HepG2 (cell line): Measurements from ENCODE around the gene FCER1A. TPM values are rescaled to one million over a fixed set of nuclear protein-coding genes. Genes with fewer than 3 reads are reported as not detected.

ENCODE experiments used
- ATAC-seq: fragments of 200-7000 bp; cut with Tn5 transposase; 3 replicates; pipeline ENCODE4 v1.9.1; 2020; ENCODE audit warnings: mild to moderate bottlenecking, moderate library complexity
- BruUV-seq: library from RNA; stranded (reverse); fragments of 400-500 nt; replicated peaks from 2 replicates; lab custom pipeline; 2021; lab: Mats Ljungman, UMichigan
- CTCF ChIA-PET: fragments of 300-600 bp; formaldehyde crosslinking; extraction: SDS; loops from one replicate; lab custom pipeline; 2021; ENCODE audit warnings: low total read pairs, inconsistent platforms, low intra/inter-chr PET ratio; lab: Yijun Ruan, JAX
- POLR2A ChIA-PET: fragments of 350-600 bp; sonication (Branson Sonifier 250); formaldehyde crosslinking; loops from one replicate; lab custom pipeline; 2020; ENCODE audit warnings: antibody characterized with exemption, inconsistent platforms; lab: Yijun Ruan, JAX
- DNase-seq: peaks from one replicate; pipeline ENCODE4 v3.0.0-alpha.2; 2015; ENCODE audit warnings: low spot score
- FAIRE-seq: peaks from 3 replicates; lab custom pipeline; 2011; peaks lifted over from hg19 to GRCh38; lab: Jason Lieb, UNC
- H2AFZ ChIP-seq: one replicate; pipeline ENCODE4 v1.6.1; 2011; ENCODE audit warnings: low read length, inconsistent platforms
- H3K27ac ChIP-seq: fragments of 300-600 bp; 3 replicates; pipeline ENCODE4 v1.8.0; 2011; ENCODE audit warnings: mixed run types, mild to moderate bottlenecking, mixed read lengths, low read length, inconsistent platforms; ENCODE audit not compliant: insufficient read depth; ENCODE audit errors: extremely low read length
- H3K27me3 ChIP-seq, 2 experiments: fragments of 200-600 bp in 1 of 2; 2 replicates in 1 of 2; 3 replicates in 1 of 2; pipeline versions ENCODE4 v1.6.0 to v1.8.0; 2011; ENCODE audit warnings: low read length in 2 of 2, mild to moderate bottlenecking in 2 of 2, moderate library complexity in 2 of 2, inconsistent platforms in 1 of 2; ENCODE audit not compliant: insufficient read depth in 2 of 2, control insufficient read depth in 1 of 2
- H3K36me3 ChIP-seq, 2 experiments: fragments of 200-600 bp in 1 of 2; replicated peaks in 1 of 2; 2 replicates in 1 of 2; 3 replicates in 1 of 2; pipeline versions ENCODE4 v1.5.1 to v1.8.0; 2011; ENCODE audit warnings: low read length in 2 of 2, inconsistent platforms in 1 of 2; ENCODE audit not compliant: insufficient read depth in 2 of 2, control insufficient read depth in 1 of 2
- H3K4me1 ChIP-seq: 2 replicates; pipeline ENCODE4 v1.5.1; 2012; ENCODE audit warnings: low read length, inconsistent platforms; ENCODE audit not compliant: insufficient read depth
- H3K4me2 ChIP-seq: 2 replicates; pipeline ENCODE4 v1.6.0; 2011; ENCODE audit warnings: low read depth, low read length, inconsistent platforms
- H3K4me3 ChIP-seq, 3 experiments: fragments of 200-600 bp in 1 of 3; sonication (generic), shearing (Covaris generic) in 1 of 3; replicated peaks in 1 of 3; 2 replicates each; pipeline ENCODE4 v1.5.1; 2011 to 2016; ENCODE audit warnings: low read length in 3 of 3, inconsistent platforms in 2 of 3, low read depth in 2 of 3, mild to moderate bottlenecking in 2 of 3, control low read depth in 1 of 3, mixed read lengths in 1 of 3; ENCODE audit not compliant: insufficient read depth in 1 of 3
- H3K79me2 ChIP-seq: one replicate; pipeline ENCODE4 v1.6.1; 2011; ENCODE audit warnings: low read length, inconsistent platforms; ENCODE audit not compliant: insufficient read depth
- H3K9ac ChIP-seq: 2 replicates; pipeline ENCODE4 v1.6.0; 2011; ENCODE audit warnings: mild to moderate bottlenecking, low read depth, low read length, inconsistent platforms; ENCODE audit not compliant: insufficient read depth
- H3K9me3 ChIP-seq: 2 replicates; pipeline ENCODE4 v1.5.1; 2012; ENCODE audit warnings: mild to moderate bottlenecking, low read length
- H4K20me1 ChIP-seq: 2 replicates; pipeline ENCODE4 v1.6.0; 2011; ENCODE audit warnings: inconsistent platforms, mild to moderate bottlenecking, low read length, moderate library complexity; ENCODE audit not compliant: insufficient read depth
- ARHGAP35 ChIP-seq: sonication (generic); formaldehyde crosslinking; IDR thresholded peaks from 2 replicates; pipeline ENCODE4 v1.9.0; 2022; ENCODE audit warnings: mild to moderate bottlenecking, inconsistent platforms, moderate library complexity, missing genetic modification reagents, borderline replicate concordance
- CCAR2 ChIP-seq: fragments of 200-400 bp; formaldehyde crosslinking; optimal IDR thresholded peaks from 2 replicates; pipeline ENCODE3; 2018; ENCODE audit warnings: low read depth, mild to moderate bottlenecking, low read length, moderate library complexity
- DPF2 ChIP-seq: sonication (generic); formaldehyde crosslinking; IDR thresholded peaks from 2 replicates; pipeline ENCODE4 v1.4.0; 2020; ENCODE audit warnings: mild to moderate bottlenecking, low read depth, missing genetic modification reagents, borderline replicate concordance
- HDAC1 ChIP-seq: sonication (generic); formaldehyde crosslinking; IDR thresholded peaks from 2 replicates; pipeline ENCODE4 v1.5.1; 2020; ENCODE audit warnings: mild to moderate bottlenecking, missing genetic modification reagents
- HMGXB4 ChIP-seq, 2 experiments: sonication (generic) in 1 of 2; formaldehyde crosslinking in 1 of 2; IDR thresholded peaks; 2 replicates each; pipeline versions ENCODE4 v1.4.0 to v1.6.1; 2018 to 2020; ENCODE audit warnings: missing genetic modification reagents in 2 of 2, borderline replicate concordance in 1 of 2, low read depth in 1 of 2, mild to moderate bottlenecking in 1 of 2, missing biosample characterization in 1 of 2
- REPIN1 ChIP-seq: sonication (generic); formaldehyde crosslinking; IDR thresholded peaks from 2 replicates; pipeline ENCODE4 v1.8.0; 2022; ENCODE audit warnings: missing genetic modification reagents, low read depth, mild to moderate bottlenecking, borderline replicate concordance
- REXO4 ChIP-seq: sonication (generic); formaldehyde crosslinking; IDR thresholded peaks from 2 replicates; pipeline ENCODE4 v1.8.0; 2022; ENCODE audit warnings: missing genetic modification reagents, mild to moderate bottlenecking, borderline replicate concordance
- ZBTB14 ChIP-seq: sonication (generic); formaldehyde crosslinking; IDR thresholded peaks from 2 replicates; pipeline ENCODE4 v1.4.0; 2020; ENCODE audit warnings: missing genetic modification reagents
- ZBTB25 ChIP-seq: IDR thresholded peaks from 2 replicates; pipeline ENCODE4 v1.6.1; 2018; ENCODE audit warnings: missing genetic modification reagents
- ZBTB44 ChIP-seq: sonication (generic); formaldehyde crosslinking; IDR thresholded peaks from 2 replicates; pipeline ENCODE4 v1.4.0; 2020; ENCODE audit warnings: missing genetic modification reagents
- ZHX1 ChIP-seq: sonication (generic); formaldehyde crosslinking; IDR thresholded peaks from 2 replicates; pipeline ENCODE4 v1.8.1; 2022; ENCODE audit warnings: low read depth, mild to moderate bottlenecking, missing genetic modification reagents
- ZNF207 ChIP-seq: fragments of 450-650 bp; IDR thresholded peaks from 2 replicates; pipeline ENCODE4 v1.6.1; 2016; ENCODE audit warnings: antibody characterized with exemption, borderline replicate concordance
- ZNF549 ChIP-seq: sonication (generic); formaldehyde crosslinking; IDR thresholded peaks from 2 replicates; pipeline ENCODE4 v1.5.0; 2020; ENCODE audit warnings: missing genetic modification reagents
- ZNF775 ChIP-seq: sonication (generic); formaldehyde crosslinking; IDR thresholded peaks from 2 replicates; pipeline ENCODE4 v1.4.0; 2020; ENCODE audit warnings: missing genetic modification reagents, mild to moderate bottlenecking, moderate library complexity, borderline replicate concordance
- WGBS: methylation state at CpG from one replicate; pipeline ENCODE4 v1.1.6; 2017; ENCODE audit warnings: low lambda C conversion rate; 5-methylcytosine and 5-hydroxymethylcytosine counted together
- in situ Hi-C: cut with HindIII; loops from 2 replicates; pipeline ENCODE4 v1.10.0; 2017; ENCODE audit warnings: low pct_unique_long_range_greater_than_20kb; ENCODE audit not compliant: extremely low pct_ligation_motif_present
- intact Hi-C: fragments of 100-400 bp; cut with micrococcal nuclease; formaldehyde crosslinking; loops from one replicate; pipeline ENCODE4 v1.10.0; 2022; ENCODE audit not compliant: unreplicated experiment
- polyA plus RNA-seq, 8 experiments: library from polyadenylated mRNA; depleted of rRNA in 3 of 8; stranded (reverse) in 7 of 8; unstranded in 1 of 8; fragments of >200 nt; fragmentation: Illumina TruSeq in 4 of 8; extraction: Trizol in 4 of 8; gene quantifications; 2 replicates each; pipeline versions ENCODE4 v1.2.1 to v1.2.3, GENCODE V29; 2011 to 2016; ENCODE audit warnings: low read depth in 4 of 8, missing spikeins in 1 of 8, mixed read lengths in 1 of 8; ENCODE audit not compliant: insufficient read depth in 1 of 8
- total RNA-seq, 5 experiments: library from RNA; depleted of rRNA; stranded (reverse); fragments of >200 nt; fragmentation: Illumina TruSeq; extraction: Trizol; gene quantifications; 2 replicates each; pipeline ENCODE4 v1.2.3, GENCODE V29; 2016; ENCODE audit warnings: low read depth in 1 of 5

The FCER1A gene
- total and polyA plus RNA-seq, 2 of the 13 experiments (the other 11 are each of a cell fraction or from before 2014, with no cell fraction given) = not detected

GRCh38 chr1:159338018-159338417 lies 35.9 kb downstream of the FCER1A start (continued):
- no peak for TF ChIP-seq ZHX1
- TF ChIP-seq DPF2 (CRISPR knock-in tag) = no peak
- TF ChIP-seq REXO4 (CRISPR knock-in tag) = no peak
- TF ChIP-seq REPIN1 (CRISPR knock-in tag) = no peak
- TF ChIP-seq ZBTB14 (CRISPR knock-in tag) = no peak
- no peak for TF ChIP-seq ARHGAP35 (CRISPR knock-in tag)

- Histone ChIP-seq H3K36me3 (no peaks in the 10 kb centered on the region), H3K4me2 (no peak overlapping the region), H3K4me3 (no peak overlapping the region), H3K9me3 (peaks cover 72% of the 10 kb centered on the region), H3K27me3 (no peaks in the 10 kb centered on the region), H3K27ac (no peak overlapping the region), H2AFZ (no peak overlapping the region), H3K4me1 (no peaks in the 10 kb centered on the region), H3K9ac (no peak overlapping the region), H3K79me2 (no peaks in the 10 kb centered on the region), H4K20me1 (no peaks in the 10 kb centered on the region)
- no peak for DNase-seq
- in situ Hi-C loops = no loop called here
- BruUV-seq = no TSS peak
- no peak for ATAC-seq
- ChIA-PET POLR2A (no interaction called here), CTCF (no interaction called here)
- intact Hi-C loops = no loop called here
- no peak for FAIRE-seq
- WGBS = 0% methylated on average over 1 of the region's 1 CpG
- TF ChIP-seq HDAC1 (CRISPR knock-in tag) = no peak
- no peak for TF ChIP-seq ZNF549
- no peak for TF ChIP-seq ZNF775 (CRISPR knock-in tag)
- no peak for TF ChIP-seq CCAR2
- TF ChIP-seq ZBTB25 = no peak
- TF ChIP-seq HMGXB4 (CRISPR knock-in tag; IDR thresholded peaks at IDR 0.05; ENCODE audit: borderline replicate concordance in 1 of 2, low read depth in 1 of 2) = no peak
- no peak for TF ChIP-seq ZNF207
- no peak for TF ChIP-seq ZBTB44 (CRISPR knock-in tag)
Observed at GRCh38 chr1:159339536-159339935, 37.4 kb downstream of the FCER1A start.
